HG03097 (cell line): ENCODE results near the gene TMEM45A.
"Not testable (repeated sequence)": the region's sequence is repeated elsewhere in the genome, so short reads cannot be mapped to it uniquely, and the experiment has no call there.

Experiments
- ATAC-seq: cut with Tn5 transposase; IDR thresholded peaks from one replicate; pipeline ENCODE4 v1.9.1; 2021; ENCODE audit not compliant: unreplicated experiment, low FRiP score

TMEM45A gene

DNA sequence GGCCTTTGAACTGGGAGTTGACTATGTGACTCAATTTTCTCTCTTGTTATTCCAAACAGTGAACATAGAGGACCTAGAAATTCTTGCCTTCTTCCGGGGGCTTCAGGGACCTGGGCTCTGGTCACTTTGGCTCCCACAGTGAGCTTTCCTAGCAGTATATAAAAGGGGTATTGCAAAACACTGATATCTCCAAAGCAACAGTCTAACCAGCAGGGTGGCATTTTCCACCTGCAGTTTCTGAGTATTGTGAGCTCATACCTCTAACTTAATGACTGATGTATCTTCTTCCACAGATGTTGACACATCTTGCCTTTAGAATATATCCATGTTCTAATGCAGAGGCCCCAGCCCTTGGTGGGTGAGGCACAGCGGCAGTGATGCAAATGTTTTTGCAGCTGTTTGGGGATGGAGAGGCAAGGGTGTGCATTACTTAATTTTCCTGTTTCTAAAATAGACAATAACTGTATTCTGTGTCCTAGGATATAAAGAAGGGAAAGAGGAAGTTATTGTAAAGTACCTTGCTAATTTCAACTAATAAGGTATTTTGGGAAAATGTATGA is 71.3 kb downstream of the TMEM45A start:
- ATAC-seq, result no peak

DNA sequence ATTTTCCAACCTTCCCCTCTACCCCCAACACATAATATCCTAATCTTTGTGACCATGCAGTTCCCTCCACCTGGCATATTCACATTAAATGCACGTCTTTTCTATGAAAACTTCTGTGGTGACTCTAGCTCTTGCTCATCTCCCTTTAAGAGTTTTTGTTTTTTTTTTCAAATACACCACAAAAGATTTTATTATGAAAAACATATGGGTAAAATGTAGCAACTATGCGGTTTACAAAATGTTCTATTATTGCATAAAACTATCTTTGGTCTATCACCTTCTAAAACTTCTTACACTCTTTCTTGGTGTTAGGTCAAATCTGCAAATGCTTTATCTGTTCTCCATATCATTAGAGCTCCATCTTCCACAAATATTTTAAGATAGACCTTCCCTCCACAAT is 78.4 kb downstream of the TMEM45A start:
- ATAC-seq, result no peak

GRCh38 chr3:100574536-100574935 is 82.1 kb downstream of the TMEM45A start:
- no peak for ATAC-seq

GRCh38 chr3:100575704-100576103 is 83.3 kb downstream of the TMEM45A start:
- ATAC-seq, result no peak

GRCh38 chr3:100577382-100578008 is 85.1 kb downstream of the TMEM45A start:
- no peak for ATAC-seq

DNA sequence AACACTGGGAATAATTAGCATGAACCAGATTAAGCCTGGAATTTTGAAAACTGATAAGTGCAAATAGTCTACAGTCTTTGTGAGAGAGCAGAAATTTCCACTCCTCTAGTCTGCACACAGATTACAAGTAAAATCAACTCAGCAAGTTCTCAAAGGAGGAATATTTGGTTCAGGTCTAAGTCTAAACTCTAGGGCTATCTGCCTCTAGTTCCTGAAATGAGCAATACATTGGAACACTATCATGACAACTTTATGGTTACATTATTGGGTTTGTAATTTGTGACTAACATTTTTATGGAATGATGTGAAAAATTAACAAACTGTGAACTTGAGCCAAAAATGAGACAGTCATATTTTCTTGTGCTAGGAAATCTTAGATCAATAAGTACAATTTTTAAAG is 86.2 kb downstream of the TMEM45A start:
- no peak for ATAC-seq

DNA sequence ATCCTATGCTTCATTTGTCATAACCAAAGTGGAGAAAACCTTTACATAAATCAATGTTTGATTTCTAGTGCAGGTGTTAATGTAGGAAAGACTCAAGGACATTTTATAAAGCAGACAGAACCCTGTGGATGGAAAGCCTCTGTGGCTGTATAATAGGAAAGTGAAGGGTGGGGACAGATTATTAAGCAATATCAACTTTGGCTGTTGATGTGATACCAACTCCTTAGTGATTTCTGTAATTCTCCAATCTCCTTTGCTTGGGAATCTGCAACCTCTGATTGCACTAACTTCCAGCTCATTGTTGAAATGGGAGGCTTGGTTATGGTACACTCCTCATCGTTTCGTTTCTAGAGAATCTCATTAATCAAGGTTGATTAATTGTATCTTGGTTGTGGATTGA is 87.7 kb downstream of the TMEM45A start:
- ATAC-seq, result no peak

DNA sequence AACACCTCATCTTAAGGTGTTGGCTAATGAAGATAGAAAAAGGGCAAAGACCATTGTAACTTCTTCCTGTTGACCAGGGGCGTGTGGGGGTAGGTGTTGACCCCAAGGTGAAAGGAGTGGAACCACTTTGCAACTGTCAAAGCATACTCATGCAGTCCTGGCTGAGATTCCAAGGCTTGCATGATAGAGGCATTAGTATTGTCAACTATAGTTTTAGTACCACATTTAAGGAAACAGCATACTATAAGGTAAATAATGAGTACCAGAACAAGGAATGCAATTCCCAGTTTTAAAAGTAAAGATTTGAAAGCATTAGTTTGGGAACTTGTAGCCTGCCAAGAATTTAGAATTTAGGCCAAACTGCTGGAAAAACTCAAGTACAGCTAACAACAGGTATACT is 89.2 kb downstream of the TMEM45A start:
- no peak for ATAC-seq

DNA sequence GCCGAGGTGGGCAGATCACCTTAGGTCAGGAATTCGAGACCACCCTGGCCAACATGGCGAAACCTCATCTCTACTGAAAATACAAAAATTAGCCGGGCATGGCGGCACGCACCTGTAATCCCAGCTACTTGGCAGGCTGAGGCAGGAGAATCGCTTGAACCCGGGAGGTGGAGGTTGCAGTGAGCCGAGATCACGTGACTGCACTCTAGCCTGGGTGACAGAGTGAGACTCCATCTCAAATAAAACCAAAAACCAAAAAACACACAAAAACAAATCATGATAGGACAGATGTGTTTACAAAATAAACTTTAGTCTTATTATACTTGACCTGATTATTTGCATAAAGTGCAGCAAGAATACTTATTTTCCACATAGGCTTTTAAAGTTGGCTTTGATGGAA is 89.7 kb downstream of the TMEM45A start:
- ATAC-seq, result not testable (repeated sequence)

DNA sequence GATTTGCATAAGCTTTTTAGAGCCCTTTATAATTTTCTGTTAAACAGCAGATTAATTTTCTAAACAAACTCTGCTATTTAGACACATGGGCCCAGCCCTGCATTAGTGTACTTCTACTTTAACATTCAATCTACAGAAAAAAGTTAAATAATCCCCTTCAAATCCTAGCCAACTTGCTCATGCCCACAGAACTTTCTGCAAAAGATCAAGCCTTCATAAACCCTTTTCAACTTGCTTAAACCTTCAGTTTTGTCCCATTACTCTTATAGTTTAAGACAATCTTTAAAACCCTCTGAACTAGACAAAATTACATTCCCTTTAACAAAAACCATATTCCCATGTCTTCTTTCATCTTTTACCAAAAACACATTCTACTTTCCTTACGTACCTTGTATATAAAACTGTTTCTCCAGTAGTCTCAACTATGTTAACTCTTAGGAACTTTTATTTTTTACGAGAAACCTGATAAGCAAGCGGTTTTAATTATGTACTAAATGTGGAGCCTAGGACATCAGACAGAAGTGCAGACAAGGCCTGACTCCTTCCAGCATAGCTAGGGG is 91.8 kb downstream of the TMEM45A start:
- no peak for ATAC-seq

DNA sequence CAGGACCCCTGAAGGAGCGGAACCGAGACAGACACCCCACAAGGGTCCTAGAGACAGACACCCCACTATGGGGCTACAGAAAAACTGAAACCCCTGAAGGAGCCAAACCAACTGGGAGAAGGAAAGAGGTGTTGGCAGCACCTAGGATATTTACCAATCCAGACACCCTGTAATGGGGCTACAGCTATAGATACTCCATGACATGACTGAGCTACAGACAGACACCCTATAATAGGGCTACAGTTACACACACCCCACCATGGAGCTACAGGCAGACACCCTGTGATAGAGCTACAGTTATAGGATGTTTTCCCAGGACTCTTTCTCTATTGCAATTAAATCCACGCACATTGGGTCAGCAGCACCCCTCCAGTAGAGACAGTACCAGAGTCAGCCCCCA is 94.4 kb downstream of the TMEM45A start:
- no peak for ATAC-seq

- no peak for ATAC-seq
Observed at GRCh38 chr3:100588251-100588650, 95.8 kb downstream of the TMEM45A start.

DNA sequence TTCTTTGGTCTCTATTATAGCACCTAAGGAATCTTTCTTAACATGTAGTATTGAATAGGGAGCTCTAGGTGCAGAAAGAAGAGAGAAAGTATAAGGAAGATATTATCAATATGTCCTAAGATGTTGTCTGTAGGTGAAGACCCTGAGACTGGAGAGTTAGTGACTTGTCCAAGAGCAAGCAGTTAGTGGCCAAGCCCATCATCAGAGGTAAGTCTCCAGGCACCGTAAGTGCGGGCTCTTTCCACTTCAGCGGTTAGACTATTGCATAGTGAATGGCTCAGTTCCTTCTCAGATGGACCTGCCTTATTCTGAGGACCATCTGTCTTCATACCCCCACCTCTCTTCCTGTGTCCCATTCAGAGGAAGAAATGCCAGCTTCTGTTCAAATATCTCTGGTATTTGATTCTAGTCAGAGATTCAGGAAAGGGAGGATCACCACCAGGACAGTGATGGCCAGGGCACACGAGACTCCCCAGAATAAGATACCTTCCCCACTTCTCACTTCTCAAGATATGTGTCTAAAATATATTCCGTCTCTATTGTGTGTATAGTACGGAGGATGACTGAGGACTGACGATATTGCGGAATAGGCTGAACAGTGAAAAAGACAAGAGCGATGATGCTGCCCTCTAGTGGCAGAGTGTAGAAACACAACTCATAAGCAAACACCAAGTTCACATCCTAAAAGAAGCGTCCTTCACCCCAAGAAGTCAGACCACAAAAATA is 97.9 kb downstream of the TMEM45A start:
- peak; percentile 59 for ATAC-seq

- no peak for ATAC-seq
Observed at GRCh38 chr3:100590840-100591147, 98.4 kb downstream of the TMEM45A start.

GRCh38 chr3:100591411-100591810 is 99.0 kb downstream of the TMEM45A start:
- no peak for ATAC-seq

- ATAC-seq, result no peak
Observed at GRCh38 chr3:100600181-100601042, 108.0 kb downstream of the TMEM45A start.

GRCh38 chr3:100602506-100603444 is 110.4 kb downstream of the TMEM45A start:
- no peak for ATAC-seq

GRCh38 chr3:100603469-100603868 is 111.0 kb downstream of the TMEM45A start:
- no peak for ATAC-seq

- ATAC-seq, result no peak
Observed at GRCh38 chr3:100605358-100605757, 112.9 kb downstream of the TMEM45A start.
